ENCODE data around the gene TMEM14C. TPM values are rescaled to one million over a fixed set of nuclear protein-coding genes. Genes with fewer than 3 reads are reported as not detected.
"Not testable (repeated sequence)": the region's sequence is repeated elsewhere in the genome, so short reads cannot be mapped to it uniquely, and the experiment has no call there.

TMEM14C gene
- polyA plus RNA-seq, 1 donor from 2014 or later, result 83.5 TPM

DNA sequence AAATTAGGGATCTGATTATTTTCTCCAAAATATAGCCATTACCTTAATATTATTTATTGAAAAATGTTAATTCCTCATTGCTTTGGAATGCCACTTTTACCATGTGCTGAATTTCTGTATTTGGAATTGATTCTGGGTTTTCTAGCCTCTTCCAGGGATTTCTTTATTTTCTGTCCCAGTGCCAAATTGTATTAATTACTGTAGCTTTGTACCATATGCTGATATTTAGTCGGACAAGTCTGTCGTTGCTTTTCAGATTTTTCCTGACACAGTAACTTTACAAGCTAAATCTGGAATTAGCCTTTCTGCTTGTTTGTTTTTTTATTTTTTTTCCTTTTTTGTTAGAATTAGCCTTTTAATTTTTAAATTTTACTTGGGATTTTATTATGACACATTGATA lies 13.9 kb downstream of the TMEM14C start:
- Mint-ChIP-seq H3K4me3 (no peak overlapping the region), H3K27me3 (no peaks in the 10 kb centered on the region), H3K36me3 (peaks cover 5% of the 10 kb centered on the region), H3K9me3 (no peaks in the 10 kb centered on the region), H3K4me1 (no peaks in the 10 kb centered on the region), H3K27ac (no peak overlapping the region)

DNA sequence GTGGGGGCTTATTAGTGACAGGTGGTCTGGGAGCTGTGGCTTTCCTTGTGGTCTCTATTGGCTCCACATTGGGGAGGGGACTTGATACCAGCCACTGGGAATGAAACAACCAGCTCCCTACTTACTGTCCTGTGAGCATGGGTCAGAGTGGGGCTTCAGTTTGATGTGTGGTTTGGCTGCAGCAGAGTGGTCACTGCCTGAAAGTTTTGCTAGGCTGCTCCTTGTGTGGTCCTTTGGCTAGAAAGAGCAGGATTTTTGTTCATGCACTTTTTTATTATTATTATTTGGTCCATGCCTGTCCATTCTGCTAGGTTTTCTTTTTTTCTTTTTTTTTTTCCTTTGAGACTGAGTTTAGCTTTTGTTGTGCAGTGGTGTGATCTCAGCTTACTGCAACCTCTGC lies 17.2 kb downstream of the TMEM14C start:
- Mint-ChIP-seq H3K9me3 (no peaks in the 10 kb centered on the region), H3K4me3 (no peak overlapping the region), H3K27me3 (no peaks in the 10 kb centered on the region), H3K4me1 (no peaks in the 10 kb centered on the region), H3K27ac (no peak overlapping the region), H3K36me3 (no peaks in the 10 kb centered on the region)

DNA sequence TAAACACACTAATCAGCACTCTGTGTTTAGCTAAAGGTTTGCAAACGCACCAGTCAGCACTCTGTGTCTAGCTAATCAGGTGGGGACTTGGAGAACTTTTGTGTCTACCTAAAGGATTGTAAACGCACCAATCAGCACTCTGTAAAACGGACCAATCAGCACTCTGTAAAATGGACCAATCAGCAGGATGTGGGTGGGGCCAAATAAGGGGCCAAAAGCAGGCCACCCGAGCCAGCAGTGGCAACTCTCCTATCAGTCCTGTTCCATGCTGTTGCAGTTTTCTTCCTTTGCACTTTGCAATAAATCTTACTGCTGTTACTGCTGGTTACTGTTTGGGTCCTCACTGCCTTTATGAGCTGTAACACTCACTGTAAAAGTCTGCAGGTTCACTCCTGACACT lies 18.8 kb downstream of the TMEM14C start:
- H3K27ac Mint-ChIP-seq, H3K36me3 Mint-ChIP-seq, H3K4me3 Mint-ChIP-seq, H3K4me1 Mint-ChIP-seq, H3K27me3 Mint-ChIP-seq, H3K9me3 Mint-ChIP-seq: not testable (repeated sequence)

DNA sequence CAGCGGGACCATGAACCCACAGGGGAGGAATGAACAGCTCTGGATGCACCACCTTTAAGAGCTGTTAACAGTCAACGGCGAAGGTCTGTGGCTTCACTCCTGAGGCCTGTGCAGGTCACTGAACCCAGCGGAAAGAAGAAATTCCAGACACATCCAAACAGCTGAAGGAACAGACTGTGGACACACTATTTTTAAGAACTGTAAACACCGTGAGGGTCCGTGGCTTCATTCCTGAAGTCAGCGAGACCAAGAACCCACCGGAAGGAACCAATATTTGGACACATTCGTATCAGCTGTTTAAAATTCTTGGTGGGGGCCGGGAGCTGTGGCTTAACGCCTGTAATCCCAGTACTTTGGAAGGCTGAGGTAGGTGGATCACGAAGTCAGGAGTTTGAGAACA lies 19.4 kb downstream of the TMEM14C start:
- no peaks in the 10 kb centered on the region for H3K36me3 Mint-ChIP-seq
- no peak overlapping the region for H3K4me3 Mint-ChIP-seq
- H3K4me1 Mint-ChIP-seq, result peaks cover 6 to 7% (median 7%) of the 10 kb centered on the region in 3 donors
- H3K27ac Mint-ChIP-seq, result no peak overlapping the region
- no peaks in the 10 kb centered on the region for H3K9me3 Mint-ChIP-seq
- no peaks in the 10 kb centered on the region for H3K27me3 Mint-ChIP-seq

DNA sequence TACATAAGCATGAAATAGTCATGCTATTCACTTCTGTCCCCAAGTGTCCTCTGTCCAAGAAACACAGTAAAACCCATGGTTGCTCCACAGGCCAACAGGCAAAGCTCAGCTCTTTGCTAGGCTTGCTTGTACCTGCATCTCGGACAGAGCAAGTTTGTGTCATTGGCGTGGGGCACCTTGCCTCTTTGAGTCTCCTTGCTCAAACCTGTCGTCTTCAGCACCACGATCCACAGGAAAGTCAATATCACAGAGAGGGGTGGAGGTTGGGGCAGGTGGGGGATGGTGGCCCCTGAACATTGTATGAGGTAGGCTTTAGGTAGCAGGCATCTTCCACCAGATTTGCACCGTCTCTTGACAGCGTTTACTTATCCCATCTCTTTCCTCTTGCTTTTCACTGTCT lies 20.6 kb downstream of the TMEM14C start:
- no peaks in the 10 kb centered on the region for H3K36me3 Mint-ChIP-seq
- no peak overlapping the region for H3K27ac Mint-ChIP-seq
- no peaks in the 10 kb centered on the region for H3K9me3 Mint-ChIP-seq
- H3K4me1 Mint-ChIP-seq, result peaks cover 8 to 12% (median 11%) of the 10 kb centered on the region in 3 donors
- no peaks in the 10 kb centered on the region for H3K27me3 Mint-ChIP-seq
- H3K4me3 Mint-ChIP-seq, result peak overlapping the region in 1 of 4 donors; percentile 8

DNA sequence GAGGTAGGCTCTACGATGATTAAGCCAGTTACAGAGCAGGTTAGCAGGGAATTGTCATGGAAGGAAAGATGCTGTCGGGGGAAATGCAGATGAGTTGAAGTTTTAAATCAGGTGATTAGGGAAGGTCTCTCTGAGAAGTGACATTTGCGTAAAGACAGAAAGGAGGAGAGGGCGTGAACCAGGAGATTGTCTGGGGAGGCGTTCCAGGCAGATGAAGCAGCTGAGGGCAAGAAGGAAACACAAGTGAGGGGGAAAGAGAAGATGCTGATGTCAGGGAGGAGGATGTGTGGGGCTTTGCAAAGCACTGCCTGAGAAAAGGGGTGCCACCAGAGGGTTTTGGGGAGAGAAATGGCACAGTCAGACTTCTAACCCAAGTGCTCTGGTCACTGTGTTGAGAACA lies 22.2 kb downstream of the TMEM14C start:
- H3K4me1 Mint-ChIP-seq, result peaks cover 15 to 20% (median 18%) of the 10 kb centered on the region in 3 donors
- peak overlapping the region in 1 of 3 donors; percentile 54 for H3K27ac Mint-ChIP-seq
- no peaks in the 10 kb centered on the region for H3K27me3 Mint-ChIP-seq
- no peaks in the 10 kb centered on the region for H3K9me3 Mint-ChIP-seq
- peak overlapping the region in 2 of 4 donors; percentile 53 to 99 for H3K4me3 Mint-ChIP-seq
- no peaks in the 10 kb centered on the region for H3K36me3 Mint-ChIP-seq

DNA sequence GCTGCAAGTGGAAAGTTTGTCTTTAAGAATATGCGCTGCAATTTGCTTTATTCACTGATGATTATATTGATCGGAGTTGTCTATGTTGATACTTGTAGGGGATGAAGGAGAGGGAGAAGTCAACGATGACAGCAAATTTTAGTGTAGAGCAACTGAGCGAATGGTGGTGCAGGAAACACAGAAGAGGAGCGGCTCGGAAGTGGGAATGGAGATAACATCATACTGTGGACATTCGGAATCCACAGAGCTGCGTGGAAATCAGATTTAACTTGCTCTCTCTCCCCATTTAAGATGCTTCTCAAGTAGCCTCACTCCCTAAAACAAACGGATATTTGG lies 24.0 kb downstream of the TMEM14C start:
- Mint-ChIP-seq H3K4me3 (peak overlapping the region; percentile 96 to 99 (median 98)), H3K9me3 (no peaks in the 10 kb centered on the region), H3K36me3 (no peaks in the 10 kb centered on the region), H3K4me1 (peaks cover 16 to 25% (median 22%) of the 10 kb centered on the region in 3 donors), H3K27me3 (no peaks in the 10 kb centered on the region), H3K27ac (peak overlapping the region; percentile 74 to 96 (median 81))

DNA sequence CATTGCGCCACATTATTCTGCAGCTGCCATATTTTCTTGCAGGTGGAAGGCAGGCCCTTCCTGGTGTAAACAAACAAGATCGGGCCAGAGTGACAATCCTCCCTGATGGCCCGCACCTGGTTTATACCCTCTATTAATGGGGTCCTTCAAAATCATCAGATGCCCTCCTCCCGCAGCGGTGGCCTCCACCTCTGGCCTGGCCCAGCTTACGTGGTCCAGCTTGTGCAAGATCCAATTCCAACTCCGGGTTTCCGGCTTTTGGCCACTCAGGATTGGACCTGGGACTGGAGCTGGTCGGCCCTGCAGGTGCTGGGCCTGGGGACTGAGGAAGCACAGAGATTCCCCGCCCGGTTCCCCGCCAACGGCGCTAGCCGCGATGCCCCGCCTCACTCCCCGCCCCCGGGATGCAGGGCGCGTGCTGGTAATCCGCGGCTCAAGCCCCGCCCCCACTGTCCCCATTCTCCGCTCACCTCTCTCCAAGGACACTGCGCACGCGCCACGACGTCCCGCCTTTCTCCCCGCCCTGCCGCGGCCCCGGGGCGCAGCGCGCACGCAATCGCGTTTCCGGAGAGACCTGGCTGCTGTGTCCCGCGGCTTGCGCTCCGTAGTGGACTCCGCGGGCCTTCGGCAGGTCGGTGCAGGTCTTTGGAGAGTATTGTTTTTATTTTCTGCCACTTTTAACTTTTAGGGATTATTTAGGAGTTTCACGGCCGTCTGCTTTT lies 24.5 kb downstream of the TMEM14C start, which contains the start of gene TMEM14B:
TMEM14B (plus strand) TSS at position 555 of the 722 bp plus-strand sequence. CDS start 1,441 bp downstream, outside the sequence.
- Mint-ChIP-seq H3K9me3 (no peaks in the 10 kb centered on the region), H3K27me3 (no peaks in the 10 kb centered on the region), H3K36me3 (no peaks in the 10 kb centered on the region), H3K4me3 (peak within 1 kb of the TSS; percentile 96 to 99 (median 98)), H3K27ac (peak within 1 kb of the TSS; percentile 81 to 98 (median 96)), H3K4me1 (peaks cover 16 to 25% (median 22%) of the 10 kb centered on the region in 3 donors)

DNA sequence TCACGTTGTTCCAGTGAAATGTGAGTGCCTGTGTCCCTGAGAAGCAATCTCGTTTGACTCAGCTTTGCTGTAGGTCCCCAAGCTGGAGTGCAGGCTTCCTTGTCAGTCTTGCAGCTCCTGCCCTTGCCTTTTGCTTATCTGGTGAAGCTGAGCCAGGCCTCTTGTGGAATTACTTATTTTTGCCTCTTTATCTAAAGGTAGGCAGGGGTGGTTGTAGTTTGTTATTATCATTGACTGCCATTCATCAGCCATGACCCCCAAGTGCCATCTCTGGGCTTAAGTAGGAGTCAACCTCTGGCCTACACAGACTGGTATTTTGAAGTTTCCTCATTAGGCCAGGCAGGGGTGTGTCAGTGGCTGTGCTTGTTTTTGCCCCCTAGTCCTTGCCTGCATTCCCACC lies 26.9 kb downstream of the TMEM14C start:
- Mint-ChIP-seq H3K27me3 (no peaks in the 10 kb centered on the region), H3K36me3 (no peaks in the 10 kb centered on the region), H3K9me3 (no peaks in the 10 kb centered on the region), H3K27ac (peak overlapping the region in 1 of 3 donors; percentile 79), H3K4me3 (peak overlapping the region in 3 of 4 donors; percentile 4 to 99 (median 73)), H3K4me1 (peaks cover 16 to 31% (median 22%) of the 10 kb centered on the region in 3 donors)

DNA sequence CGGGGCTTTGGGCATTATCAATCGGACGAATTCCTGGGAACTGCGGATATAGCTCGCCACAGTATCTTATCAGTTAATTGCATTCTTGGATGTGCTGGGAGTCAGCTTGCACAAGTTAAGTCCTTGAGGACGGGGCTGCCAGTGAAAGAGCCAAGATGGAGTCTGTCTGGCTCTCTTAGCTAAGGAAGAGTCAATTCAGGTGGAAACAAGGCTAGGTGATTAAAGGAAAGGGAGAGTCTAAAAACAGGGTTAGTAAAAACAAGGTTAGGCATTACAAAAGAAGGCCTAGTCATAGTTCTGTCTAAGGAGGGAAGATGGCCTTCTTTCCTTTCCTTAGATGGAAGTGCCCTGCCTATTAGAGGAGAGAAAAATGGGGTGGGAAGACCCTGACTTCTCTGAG lies 27.7 kb downstream of the TMEM14C start:
- peaks cover 16 to 31% (median 22%) of the 10 kb centered on the region in 3 donors for H3K4me1 Mint-ChIP-seq
- not testable (repeated sequence) for H3K27ac Mint-ChIP-seq, H3K36me3 Mint-ChIP-seq, H3K9me3 Mint-ChIP-seq, H3K27me3 Mint-ChIP-seq
- H3K4me3 Mint-ChIP-seq, result peak overlapping the region in 1 of 4 donors; percentile 99

DNA sequence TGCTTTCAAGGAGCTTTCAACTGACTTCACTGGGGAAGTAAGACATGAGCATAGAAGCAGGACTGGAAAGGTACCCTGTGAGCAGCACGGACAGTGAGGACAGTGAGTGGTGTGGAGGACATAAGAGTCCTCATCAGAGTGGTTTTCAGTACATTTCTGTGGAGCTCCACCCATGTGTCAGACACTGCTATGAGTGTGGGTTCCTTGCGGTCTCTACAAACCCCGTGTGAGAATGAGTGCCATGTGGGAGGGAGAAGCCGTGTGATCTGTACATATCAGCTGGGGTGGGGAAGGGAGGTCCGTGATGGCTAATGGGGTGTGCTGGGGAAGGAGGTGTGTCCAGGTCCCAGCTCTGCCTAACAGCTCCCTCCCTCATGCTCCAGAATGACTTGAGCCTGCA lies 28.9 kb downstream of the TMEM14C start:
- H3K36me3 Mint-ChIP-seq, H3K27me3 Mint-ChIP-seq, H3K27ac Mint-ChIP-seq, H3K9me3 Mint-ChIP-seq: not testable (repeated sequence)
- Mint-ChIP-seq H3K4me3 (peak overlapping the region in 2 of 4 donors; percentile 22 to 23), H3K4me1 (peaks cover 13 to 28% (median 21%) of the 10 kb centered on the region in 3 donors)

DNA sequence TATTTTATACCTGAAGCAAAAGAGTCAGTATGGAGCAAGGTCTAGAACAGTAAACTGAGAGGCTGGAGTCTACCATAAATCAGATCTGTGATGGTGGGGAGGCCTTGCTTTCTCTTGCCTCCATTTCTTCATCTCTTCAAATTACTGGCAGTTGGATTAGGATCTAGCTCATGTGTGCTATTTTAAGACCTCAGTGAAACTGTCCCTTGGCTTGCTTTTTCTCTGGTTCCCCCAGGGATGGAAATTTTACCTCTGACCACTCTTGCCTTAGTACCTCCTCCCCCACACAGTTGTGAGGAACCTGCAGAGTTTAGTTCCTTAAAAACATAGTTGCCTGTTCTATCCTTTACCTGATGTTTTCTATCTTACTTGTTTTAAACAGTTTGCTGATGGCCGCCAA lies 33.2 kb downstream of the TMEM14C start:
- H3K27ac Mint-ChIP-seq, result peak overlapping the region in 1 of 3 donors; percentile 53
- H3K4me3 Mint-ChIP-seq, result no peak overlapping the region
- peaks cover 4 to 16% (median 11%) of the 10 kb centered on the region in 3 donors for H3K4me1 Mint-ChIP-seq
- no peaks in the 10 kb centered on the region for H3K27me3 Mint-ChIP-seq
- peaks cover 9% of the 10 kb centered on the region for H3K36me3 Mint-ChIP-seq
- no peaks in the 10 kb centered on the region for H3K9me3 Mint-ChIP-seq

DNA sequence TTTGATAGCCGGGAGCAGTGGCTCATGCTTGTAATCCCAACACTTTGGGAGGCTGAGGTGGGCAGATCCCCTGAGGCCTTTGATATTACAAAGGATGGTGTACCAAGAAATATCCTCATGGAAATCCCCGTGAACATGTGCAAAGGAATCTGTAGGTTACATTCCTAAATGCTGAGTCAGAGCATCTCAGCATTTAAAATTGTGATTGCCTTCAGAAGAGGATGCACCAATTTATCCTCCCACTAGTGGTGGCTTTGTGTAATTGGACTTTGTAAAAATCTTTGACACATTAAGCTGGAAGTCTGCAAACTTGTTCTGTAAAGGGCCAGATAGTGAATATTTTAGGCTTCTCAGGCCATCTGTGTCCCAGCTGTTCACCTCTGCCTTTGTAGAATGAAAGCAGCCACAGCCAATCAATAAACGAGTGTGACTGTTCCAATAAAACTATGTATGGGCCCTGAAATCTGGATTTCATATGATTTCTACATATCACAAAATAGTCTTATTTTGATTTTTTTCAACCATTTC lies 36.5 kb downstream of the TMEM14C start:
- peaks cover 1 to 11% (median 8%) of the 10 kb centered on the region in 3 donors for H3K4me1 Mint-ChIP-seq
- no peaks in the 10 kb centered on the region for H3K27me3 Mint-ChIP-seq
- H3K9me3 Mint-ChIP-seq, result no peaks in the 10 kb centered on the region
- no peak overlapping the region for H3K4me3 Mint-ChIP-seq
- H3K27ac Mint-ChIP-seq, result peak overlapping the region in 1 of 3 donors; percentile 47
- peaks cover 11% of the 10 kb centered on the region for H3K36me3 Mint-ChIP-seq

DNA sequence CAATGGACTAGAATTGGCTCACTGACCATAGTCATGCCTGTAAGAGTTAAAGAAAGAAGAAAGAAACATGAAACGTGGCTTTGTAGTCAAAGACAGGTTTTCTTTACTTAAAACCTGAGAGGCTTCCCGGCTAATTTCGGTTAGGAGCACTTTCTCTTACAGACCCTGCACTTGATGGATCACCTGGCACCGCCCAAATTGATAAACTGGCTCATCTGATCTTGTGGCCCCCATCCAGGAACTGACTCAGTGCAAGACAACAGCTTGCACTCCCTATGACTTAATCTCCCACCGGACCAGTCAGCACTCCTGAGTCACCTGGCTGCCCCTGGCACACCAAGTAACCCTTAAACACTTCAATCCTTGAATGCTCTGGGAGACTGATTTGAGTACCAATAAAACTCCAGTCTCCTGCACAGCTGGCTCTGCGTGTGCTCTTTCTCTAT lies 37.0 kb downstream of the TMEM14C start:
- Mint-ChIP-seq H3K36me3 (peaks cover 11% of the 10 kb centered on the region), H3K4me1 (peaks cover 1 to 11% (median 8%) of the 10 kb centered on the region in 3 donors), H3K27me3 (no peaks in the 10 kb centered on the region), H3K4me3 (peak overlapping the region in 1 of 4 donors; percentile 16), H3K9me3 (no peaks in the 10 kb centered on the region), H3K27ac (peak overlapping the region in 1 of 3 donors; percentile 47)

DNA sequence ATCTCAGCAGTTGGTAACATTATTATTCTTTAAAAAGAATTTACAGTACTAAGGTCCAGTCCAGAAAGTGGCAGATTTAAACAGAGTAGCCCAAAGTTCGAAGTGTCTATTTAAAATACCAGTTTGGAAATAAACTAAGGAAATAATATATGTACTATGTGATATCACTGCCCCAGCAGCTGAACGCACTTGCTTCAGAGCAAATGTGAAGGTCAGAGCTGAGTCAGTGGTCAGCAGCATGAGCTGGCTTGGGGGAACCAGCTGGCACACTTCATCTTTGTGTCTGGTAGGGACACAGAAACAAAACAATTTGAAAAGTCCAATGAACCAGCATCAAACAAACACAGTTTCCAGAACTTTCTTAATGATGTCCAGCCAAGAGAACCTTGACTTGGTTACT lies 40.1 kb downstream of the TMEM14C start:
- no peaks in the 10 kb centered on the region for H3K9me3 Mint-ChIP-seq
- no peak overlapping the region for H3K4me3 Mint-ChIP-seq
- H3K4me1 Mint-ChIP-seq, result peaks cover 1 to 11% (median 8%) of the 10 kb centered on the region in 3 donors
- H3K27ac Mint-ChIP-seq, result no peak overlapping the region
- H3K36me3 Mint-ChIP-seq, result peaks cover 9% of the 10 kb centered on the region
- no peaks in the 10 kb centered on the region for H3K27me3 Mint-ChIP-seq

DNA sequence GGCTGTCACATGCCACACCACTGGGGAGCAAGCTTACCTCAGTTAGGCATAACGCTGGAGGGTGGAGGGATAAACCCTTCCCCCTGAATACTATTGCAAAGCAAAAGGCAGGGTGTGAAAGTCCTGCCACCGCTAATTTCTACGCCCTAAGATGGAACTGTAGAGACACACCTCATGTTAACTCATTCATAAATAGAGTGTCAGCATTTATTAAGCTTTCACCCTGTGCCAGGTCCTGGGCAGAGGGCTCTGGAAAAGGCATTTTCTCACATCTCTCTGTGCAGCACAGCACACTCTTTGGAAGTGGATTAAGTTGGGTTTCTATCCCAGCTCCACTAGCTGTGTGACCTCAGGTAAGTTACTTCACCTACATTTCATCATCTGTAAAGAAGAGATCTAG lies 46.5 kb downstream of the TMEM14C start:
- no peak overlapping the region for H3K27ac Mint-ChIP-seq
- H3K4me3 Mint-ChIP-seq, result no peak overlapping the region
- H3K27me3 Mint-ChIP-seq, result no peaks in the 10 kb centered on the region
- H3K9me3 Mint-ChIP-seq, result no peaks in the 10 kb centered on the region
- H3K36me3 Mint-ChIP-seq, result peaks cover 4% of the 10 kb centered on the region
- peaks cover 0 to 2% (median 0%) of the 10 kb centered on the region in 3 donors for H3K4me1 Mint-ChIP-seq

Measured in IgD-negative memory B cell (primary cell).